ENCODE data around the gene NFKBIB.

DNA sequence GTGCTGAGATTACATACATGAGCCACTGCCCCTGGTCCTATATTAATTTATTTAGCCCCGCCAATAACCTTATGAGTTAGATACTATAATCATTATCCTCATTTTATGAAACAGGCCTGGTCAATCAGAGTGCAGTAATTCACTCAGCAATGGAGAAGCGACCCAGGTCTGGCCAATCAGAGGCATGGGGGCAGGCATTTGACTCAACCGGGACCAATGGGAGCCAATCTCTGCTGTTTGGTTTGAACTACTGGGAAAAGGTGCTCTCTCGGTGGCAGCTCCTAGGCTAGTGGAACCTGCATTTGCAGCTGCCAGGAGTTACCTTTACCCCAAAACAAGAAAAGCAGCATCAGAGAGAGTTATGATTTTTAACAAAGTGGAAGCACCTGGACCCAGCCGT lies 6.9 kb upstream of the NFKBIB start:
- TF ChIP-seq, protein P1, sequence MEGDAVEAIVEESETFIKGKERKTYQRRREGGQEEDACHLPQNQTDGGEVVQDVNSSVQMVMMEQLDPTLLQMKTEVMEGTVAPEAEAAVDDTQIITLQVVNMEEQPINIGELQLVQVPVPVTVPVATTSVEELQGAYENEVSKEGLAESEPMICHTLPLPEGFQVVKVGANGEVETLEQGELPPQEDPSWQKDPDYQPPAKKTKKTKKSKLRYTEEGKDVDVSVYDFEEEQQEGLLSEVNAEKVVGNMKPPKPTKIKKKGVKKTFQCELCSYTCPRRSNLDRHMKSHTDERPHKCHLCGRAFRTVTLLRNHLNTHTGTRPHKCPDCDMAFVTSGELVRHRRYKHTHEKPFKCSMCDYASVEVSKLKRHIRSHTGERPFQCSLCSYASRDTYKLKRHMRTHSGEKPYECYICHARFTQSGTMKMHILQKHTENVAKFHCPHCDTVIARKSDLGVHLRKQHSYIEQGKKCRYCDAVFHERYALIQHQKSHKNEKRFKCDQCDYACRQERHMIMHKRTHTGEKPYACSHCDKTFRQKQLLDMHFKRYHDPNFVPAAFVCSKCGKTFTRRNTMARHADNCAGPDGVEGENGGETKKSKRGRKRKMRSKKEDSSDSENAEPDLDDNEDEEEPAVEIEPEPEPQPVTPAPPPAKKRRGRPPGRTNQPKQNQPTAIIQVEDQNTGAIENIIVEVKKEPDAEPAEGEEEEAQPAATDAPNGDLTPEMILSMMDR (IDR thresholded peaks at IDR 0.05 in 8 of 11, conservative IDR thresholded peaks at IDR 0.05 in 3 of 11): no peak
- no peak for TF ChIP-seq POLR2A (IDR thresholded peaks at IDR 0.05)

All from spleen (tissue), 7 donors.